NCI-H526 (cell line): ENCODE results near the gene AKR1E2.

Source experiments
- DNase-seq, 2 experiments: peaks; one replicate each; lab custom pipeline; 2025; lab: John Stamatoyannopoulos, UW

The AKR1E2 gene

DNA sequence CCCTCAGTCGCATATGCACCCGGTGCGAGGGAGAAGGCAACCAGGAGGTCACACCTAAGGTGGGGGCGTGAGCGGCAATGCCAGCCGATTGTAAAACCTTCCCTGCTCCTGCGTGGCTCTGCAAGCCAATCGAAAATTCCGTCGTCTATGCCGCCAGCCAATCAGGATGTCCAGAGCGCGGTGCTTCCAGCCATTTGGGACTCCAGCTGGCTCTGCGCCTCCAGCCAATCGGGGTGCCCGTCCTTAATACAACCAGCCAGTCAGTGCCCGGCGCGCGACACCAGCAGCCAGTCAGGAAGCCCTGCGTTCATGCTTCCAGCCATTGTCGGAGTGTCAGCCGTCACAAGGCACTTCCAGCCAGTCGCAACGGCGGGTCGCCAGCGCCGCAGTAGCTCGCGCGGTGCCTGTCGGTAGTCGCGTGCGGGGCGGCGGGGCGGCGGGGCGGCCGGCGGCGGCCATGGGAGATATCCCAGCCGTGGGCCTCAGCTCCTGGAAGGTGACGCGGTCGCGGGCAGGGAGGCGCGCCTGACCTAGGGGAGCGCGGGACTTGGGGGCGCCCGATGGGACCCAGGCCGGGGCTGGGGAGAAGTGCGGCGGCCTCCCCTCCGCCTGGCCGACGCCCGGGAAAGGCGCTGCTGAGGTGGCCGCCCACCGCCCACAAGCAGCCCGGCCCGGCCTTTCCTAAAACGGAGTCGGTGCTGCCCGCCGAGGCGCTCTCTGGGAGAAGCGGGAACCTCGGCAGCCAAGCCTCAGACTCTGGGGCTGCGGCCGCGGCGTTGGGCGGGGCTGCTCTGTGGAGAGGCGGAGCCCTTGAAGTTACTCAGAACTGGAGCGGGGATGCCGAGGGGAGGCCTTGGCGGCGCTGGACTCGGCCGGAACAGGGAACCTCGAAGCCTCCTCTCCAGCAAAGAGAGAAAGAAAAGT, at the start of gene AKR1E2:
AKR1E2 (plus strand) TSS at position 340 of the 924 bp plus-strand sequence; CDS start at position 458, 118 bp downstream.
- DNase-seq, result peak in 1 of 2 experiments; percentile 61

DNA sequence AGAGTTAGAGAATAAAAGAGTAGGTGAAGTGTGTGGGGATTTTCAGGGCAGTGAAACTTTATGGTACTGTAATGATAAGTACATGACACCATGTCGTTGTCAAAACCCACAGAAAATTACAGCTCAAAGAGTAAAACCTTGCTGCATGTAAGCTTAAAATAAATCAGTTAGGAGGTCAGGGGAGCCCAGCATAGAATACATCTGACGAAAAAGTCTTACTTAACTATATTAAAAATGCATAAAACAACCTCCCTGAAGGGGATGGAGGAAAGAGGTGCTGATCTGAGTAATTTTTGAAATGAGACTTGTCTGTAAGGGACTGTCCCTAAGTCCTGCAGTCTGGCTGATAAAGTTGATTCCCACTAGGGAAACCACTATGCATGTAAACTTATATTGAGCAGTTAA, 49.8 kb upstream of the AKR1E2 start:
- no peak for DNase-seq

DNA sequence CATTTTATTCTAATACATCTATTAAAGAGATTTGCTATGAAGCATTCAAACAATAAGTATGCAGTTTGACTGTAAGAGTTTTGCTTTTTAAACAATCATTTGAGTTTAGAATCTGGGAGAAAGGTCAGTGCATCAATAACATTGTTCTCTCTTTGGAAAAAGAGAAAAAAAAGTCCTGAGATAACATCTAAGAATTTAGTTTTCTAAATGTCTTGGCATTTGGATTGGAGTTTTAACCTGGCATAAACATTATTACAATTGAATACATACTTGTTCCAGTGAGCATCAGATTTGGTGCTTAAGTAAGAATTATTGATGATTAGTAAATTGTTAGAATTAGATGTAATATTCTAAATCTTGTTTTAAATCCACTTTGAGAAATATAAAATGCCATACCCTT, 47.2 kb upstream of the AKR1E2 start:
- no peak for DNase-seq

DNA sequence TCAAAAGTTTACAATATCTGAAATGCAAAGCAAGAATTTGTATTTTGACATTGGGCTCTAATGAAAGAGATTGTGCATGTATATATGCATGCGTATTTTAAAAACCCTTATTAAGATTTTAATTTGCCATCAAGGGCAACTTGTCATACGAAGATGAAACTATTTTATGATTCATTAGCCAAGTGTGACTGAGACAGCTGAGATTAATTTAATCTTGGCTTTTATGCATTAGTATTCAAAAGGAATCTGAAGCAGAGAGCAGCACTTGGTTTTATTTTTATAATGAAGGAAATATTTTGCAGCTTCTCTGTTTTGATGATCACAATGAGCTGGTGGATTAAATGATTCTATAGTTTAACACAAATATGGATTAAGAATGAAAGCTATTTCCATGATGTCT, 45.9 kb upstream of the AKR1E2 start:
- DNase-seq, result no peak

DNA sequence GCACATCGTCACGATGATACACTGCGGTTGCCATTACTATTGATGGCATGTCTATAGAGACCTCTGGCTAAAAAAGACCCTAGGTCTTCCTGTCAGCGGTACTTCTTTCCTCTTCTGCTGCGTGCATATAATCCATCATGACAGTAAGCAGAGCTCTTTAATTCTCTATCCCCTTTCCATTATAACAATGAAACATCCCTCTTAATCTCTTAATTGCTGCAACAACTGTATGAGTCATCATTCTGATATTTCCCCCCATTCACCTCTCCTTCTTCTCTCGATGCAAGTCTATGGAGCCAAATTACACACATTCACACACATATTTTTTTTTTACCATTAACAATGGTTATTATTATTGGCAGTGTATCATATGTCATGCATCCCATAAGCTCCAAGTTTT, 45.2 kb upstream of the AKR1E2 start:
- DNase-seq, result no peak

DNA sequence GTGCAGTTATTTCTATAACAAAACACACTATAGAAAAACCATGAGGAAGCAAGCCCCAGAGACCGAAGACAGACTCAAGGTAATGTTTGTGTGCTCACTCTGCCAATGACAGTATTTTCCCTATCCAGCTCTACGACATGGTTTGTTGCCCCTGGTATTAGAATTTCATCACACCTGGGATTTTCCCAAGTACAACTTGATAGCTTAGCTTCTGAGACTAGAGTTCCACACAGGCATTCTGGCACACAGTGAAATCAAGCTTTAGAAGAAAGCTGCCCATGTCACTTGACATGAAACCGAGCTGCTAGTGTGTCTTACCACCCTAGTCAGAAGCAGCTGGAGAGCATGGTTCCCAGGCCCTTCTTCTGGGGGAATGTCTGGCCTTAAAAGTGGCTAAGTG, 44.1 kb upstream of the AKR1E2 start:
- DNase-seq, result no peak

DNA sequence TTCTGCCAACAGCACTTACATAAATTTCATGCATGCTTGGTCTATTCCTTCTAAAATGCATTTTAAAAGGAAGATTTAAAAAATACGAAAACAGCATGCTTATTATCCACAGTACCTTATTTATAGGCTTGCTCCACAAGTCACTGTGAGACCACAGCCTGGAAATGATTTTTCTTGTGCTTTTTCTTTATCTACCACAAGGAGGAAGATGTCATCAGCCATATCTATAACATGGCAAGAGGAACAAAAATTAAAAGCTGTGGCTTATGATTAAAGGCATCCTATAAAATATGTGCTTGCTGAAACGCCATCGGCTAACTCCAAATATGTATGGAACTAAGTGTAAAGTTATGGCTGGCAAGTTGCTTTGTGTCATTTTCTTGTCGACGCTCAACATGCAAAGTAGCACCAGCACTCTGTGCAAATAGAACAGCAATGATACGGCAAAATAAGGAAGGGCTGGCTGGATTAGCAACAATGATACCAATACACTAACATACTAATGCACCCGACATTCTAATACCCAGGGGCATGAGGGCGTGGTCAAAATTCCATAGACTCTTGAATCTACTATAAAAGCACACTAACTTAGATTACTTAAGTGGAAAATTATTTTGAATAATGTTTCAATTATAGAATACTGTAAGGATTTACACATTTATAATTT, 41.2 kb upstream of the AKR1E2 start:
- peak; percentile 35 to 48 for DNase-seq

DNA sequence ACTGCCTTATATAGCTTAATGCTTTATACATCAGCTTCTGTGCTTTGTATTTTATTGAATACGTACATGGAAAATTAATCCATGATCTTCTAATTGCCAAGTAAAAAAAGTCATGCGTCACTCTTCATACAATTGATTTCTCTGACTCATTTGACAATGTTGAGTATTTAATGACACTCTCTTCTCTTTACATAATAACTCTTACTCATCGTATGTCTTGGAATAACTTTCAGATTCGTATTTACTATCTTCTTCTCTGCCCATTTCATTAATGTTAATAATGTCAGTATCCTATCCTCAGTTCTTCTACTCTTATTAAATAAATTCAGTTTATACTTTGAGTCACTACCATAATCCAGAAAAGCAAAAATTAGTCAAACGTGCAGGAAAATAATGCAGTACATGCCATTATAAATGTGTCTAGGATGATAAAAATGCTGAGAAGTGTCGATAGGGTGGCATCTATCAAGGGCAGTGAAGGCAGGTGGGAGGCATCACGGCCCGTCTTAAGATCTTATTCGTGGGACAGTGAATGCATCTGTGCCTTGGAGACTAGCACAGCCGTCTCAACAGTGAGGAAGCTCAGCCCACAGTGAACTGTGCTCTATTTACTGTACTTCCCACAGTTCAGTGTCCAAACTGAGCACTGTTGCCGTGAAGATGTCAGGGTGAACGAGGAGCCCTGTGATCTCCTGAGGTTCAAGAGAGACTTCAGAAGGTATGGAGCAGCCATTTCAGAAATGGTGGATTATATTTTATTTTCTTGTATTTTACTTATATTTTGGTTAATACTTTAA, 39.8 kb upstream of the AKR1E2 start:
- DNase-seq, result no peak

DNA sequence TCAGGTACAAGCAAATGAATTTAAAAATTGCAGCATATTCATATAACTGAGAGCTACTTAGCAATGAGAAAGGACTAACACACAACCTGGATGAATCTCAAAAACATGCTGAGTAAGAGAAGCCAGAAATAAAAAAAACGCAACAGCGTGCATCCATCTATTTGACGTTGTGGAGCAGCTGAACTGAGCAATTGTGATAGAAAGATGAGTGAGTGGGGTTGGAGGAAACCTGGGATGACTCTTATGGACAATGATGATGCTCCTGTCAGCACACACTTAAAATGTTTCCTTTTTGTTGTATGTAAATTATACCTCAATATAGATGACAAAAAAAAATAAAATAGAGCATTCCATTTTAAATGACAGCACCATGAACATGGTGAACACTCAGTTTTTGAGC, 36.0 kb upstream of the AKR1E2 start:
- no peak for DNase-seq

DNA sequence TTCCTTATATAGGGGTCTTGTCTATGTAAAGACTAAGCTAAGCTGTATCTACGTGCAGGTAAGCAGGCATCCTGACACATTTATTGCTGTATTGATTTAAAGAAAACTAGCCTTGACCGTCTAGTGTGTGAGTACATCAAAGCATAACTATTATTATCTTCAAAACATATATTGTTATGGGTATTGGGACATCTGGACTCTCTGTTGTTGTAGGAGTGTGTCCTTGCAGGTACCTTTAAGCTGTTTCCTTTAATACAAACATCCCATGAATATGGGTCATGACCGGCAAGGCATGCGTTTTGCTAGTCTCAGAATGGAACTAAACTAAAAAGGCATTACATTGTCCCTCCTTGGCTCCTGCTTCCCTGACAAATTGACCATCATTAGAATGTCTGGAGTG, 35.1 kb upstream of the AKR1E2 start:
- DNase-seq, result no peak

DNA sequence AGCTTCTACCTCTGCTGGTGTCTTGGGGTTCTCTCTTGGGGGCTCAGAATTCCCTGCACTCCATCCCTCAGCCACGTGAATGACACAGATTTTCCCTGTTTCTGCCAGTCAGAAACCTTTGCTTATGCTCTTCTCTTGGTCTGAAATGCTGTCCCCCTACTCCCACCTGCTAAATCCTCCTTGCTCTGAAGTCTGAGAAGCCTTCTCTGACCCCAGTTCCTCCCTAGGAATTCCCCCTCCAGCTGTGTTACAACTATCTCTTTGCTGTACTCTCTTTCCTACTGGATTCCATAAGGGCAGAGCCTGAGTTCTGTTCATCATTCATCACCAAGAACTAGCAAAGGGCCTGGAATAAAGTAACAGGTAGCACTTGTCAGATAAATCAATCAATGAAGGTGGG, 33.6 kb upstream of the AKR1E2 start:
- no peak for DNase-seq

DNA sequence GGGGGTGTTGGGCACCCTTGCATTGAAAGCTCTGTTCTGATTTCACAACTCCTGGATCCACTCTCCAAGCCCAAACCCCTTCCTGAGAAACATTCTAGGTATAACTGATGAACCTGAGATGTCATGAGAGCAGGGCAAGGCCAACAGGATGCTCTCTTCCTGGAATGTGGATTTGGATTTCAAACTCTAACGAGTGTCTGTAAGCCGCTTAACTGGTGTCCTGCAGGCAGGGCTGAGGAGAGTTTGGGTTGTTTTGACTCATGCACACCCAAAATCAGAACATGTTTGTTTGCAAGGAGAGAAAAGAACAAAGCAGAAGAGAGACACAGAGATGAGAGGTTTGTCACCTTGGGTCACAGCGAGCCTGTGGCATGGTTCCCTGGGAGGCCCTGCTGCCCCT, 24.6 kb upstream of the AKR1E2 start:
- no peak for DNase-seq

DNA sequence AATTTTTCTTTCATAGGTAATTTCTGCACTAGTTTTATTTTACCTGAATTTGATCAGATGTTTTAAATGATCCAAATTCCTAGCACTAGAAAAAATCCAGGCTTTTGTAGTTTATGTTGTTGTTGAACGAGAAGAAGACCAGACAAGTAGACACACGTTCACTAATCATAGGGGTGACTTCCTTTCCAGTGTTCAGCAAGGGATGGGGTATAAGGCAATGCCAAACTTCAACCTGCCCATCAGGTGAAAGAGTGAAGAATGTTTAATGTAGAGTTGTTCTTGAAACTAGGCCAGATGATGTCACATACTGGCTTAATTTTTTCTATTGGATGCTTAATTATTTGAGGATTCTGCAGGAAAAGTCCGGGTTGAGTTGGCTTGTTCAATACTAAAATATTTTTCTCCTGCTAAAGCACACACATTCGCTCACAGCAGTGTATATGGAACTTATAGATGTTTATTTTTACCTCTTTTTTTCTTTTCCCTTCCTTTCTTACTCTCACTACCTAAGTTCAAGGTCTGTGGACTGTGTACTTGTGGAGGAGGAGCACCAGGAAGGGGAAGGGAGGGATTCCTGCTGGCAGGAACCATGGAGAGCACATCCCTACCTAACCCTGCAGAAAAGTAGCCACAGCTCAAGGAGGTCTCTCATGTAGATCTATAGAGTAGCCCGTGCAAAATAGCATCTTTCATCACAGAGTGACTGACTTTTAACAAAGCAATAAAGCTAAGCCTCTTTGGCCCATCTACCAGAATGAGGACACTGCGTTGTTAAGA, 23.1 kb upstream of the AKR1E2 start:
- DNase-seq, result no peak

DNA sequence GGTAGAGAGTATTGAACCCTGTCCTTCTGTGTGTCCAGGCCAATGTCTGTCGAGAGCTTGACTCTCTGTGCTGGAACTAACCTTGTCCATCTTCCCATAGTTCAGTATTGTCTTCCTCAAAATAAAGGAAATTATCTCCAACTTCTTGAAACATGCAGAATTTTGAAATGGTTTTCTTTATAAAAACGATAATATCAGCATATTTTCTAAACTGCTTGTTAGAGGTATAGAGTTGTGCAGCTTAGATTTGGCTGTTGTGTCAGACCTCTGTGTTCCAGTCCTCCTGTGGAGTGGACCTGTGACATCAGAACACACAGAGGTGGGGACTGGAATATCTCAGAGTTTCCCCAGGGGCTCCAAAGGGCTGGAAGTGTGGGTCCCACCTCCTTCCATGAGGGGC, 22.2 kb upstream of the AKR1E2 start:
- no peak for DNase-seq

DNA sequence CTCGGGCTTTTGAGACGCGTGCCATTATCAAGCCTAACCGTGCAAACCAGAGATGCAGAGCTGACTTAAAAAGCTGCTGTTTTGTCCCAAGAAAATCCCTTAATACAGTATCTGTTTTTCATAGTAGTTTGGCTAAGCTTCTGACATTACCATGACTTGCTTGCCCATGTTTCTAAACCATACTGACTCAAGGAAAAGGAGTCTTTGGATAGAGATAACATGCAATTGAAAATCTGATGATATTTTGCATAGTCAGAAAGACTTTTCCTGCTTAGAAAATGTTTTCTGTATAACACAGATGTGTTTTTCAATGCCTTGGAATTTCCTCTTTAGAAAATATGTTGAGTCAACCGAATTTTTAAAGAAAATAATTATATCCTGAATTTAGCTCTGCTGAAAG, 21.5 kb upstream of the AKR1E2 start:
- no peak for DNase-seq

DNA sequence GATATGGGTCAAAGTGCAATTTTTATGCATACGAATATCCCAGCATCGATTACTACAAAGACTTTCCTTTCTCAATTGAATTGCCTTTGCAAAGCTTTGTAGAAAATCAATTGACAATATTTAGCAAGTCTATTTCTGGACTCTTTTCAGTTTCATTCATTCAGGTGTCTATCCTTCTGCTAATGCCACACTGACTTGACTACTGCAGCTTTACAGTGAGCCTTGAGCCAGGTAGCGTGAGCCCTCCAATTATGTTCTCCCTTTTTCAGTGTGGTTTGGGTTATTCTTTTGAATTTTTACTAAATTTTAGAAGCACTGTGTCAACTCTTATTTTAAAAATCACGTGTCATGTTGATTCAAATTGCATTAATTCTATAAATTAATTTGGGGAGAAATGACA, 19.5 kb upstream of the AKR1E2 start:
- DNase-seq, result no peak

DNA sequence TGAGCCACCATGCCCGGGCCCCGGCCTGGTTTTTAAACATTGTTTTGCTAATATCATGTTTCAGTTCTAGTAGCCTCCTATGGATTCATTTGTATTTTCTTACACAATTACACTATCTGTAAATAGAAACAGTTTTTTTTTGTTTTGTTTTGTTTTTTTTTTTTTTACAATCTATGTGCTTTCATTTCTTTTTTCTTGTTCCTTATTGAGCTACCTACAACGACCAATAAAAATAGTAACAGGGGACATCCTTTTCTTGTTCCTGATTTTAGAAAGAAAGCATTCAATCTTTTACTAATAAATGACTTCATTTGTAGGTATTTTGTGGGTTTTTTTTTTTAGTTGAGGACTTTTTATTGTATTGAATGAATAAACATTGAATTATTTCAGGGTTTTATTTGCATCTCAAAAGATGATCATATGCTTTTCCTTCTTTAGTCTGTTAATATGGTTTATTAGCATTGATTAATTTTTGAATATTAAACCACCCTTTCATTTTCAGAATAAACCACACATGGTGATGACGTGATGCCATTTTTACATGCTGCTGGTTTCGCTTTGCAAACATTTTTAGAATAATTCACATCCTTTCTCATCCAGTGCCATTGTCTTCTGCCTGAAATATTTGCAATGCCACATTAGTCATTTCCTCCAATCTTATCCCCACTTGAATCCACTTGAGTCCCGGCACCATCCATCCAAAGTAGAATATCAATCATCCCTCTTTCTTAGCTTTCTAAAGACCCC, 18.1 kb upstream of the AKR1E2 start:
- DNase-seq, result no peak

DNA sequence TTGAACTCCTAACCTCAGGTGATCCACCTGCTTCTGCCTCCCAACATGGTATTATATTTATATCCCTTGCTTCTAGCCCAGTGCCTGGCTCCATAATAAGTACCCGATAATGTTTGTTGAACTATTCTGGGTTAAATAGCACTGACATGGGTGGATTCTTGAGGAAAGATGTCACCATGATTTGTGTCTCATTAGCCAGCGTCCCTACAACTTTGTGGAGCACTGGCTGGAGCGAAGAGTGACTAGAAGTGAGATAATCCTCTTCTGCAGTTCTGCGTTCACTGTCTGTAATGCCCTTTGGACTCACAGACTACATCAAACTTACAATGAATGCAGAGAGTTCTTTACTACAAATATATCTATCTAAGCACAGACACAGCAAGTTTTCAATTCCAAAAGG, 16.9 kb upstream of the AKR1E2 start:
- no peak for DNase-seq

DNA sequence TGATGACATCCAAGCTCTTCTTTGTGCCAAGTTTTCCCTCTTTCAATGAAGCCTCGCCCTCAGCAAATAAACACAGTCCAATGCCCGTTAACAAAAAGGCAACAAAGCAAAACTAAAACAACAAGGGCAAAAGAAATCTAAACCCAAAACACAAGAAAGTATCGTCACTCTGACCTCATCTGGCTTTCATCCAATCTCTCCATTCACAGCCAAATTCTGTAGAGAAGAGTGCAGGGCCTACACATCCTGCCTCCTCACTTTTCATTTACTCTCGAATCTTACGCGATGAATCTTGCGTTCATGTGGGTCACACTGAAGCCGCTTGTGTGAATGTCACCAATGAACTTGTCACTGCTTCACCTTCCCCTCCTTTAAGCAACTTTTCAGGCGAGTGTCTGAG, 15.9 kb upstream of the AKR1E2 start:
- DNase-seq, result no peak

DNA sequence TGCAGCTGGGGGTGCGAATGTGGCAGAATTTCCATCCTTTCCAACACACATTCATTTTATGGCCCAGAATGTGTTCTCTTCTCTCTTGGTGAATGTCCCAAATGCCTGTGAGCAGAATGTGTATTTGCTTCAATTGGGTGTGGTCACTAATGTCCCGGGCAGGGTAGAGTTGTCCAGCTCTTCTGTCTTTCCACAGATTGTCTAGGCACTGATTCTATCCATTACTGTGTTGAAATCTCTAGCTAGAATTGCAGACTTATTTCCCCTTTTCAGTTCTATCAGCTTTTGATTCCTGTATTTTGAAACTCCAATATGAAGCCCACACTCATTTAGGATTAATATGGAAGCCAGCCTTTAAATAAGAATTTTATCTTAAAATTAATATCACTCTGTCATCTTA, 14.0 kb upstream of the AKR1E2 start:
- no peak for DNase-seq

DNA sequence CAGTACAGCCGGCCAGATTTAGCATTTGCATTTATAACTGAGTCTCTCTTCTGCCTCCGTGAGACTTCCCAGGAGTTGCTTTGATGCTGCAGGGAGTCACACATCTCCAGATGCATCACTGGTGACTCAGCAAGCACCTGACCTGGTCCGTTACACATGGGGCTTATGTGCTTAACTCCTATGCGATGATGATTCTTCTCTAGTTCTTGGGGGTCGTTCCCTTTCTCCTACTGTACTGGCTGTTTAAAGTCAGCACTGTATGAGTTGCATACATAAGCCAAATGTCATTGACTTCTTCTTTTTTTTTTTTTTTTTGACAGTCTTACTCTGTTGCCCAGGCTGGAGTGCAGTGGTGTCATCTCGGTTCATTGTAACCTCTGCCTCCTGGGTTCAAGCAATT, 13.0 kb upstream of the AKR1E2 start:
- no peak for DNase-seq
